ENCODE results near the gene ST7.

Gene ST7, protein sequence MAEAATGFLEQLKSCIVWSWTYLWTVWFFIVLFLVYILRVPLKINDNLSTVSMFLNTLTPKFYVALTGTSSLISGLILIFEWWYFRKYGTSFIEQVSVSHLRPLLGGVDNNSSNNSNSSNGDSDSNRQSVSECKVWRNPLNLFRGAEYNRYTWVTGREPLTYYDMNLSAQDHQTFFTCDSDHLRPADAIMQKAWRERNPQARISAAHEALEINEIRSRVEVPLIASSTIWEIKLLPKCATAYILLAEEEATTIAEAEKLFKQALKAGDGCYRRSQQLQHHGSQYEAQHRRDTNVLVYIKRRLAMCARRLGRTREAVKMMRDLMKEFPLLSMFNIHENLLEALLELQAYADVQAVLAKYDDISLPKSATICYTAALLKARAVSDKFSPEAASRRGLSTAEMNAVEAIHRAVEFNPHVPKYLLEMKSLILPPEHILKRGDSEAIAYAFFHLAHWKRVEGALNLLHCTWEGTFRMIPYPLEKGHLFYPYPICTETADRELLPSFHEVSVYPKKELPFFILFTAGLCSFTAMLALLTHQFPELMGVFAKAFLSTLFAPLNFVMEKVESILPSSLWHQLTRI
- total RNA-seq: 13.6 to 29.1 (median 22.8) reads per million in 18 experiments

DNA sequence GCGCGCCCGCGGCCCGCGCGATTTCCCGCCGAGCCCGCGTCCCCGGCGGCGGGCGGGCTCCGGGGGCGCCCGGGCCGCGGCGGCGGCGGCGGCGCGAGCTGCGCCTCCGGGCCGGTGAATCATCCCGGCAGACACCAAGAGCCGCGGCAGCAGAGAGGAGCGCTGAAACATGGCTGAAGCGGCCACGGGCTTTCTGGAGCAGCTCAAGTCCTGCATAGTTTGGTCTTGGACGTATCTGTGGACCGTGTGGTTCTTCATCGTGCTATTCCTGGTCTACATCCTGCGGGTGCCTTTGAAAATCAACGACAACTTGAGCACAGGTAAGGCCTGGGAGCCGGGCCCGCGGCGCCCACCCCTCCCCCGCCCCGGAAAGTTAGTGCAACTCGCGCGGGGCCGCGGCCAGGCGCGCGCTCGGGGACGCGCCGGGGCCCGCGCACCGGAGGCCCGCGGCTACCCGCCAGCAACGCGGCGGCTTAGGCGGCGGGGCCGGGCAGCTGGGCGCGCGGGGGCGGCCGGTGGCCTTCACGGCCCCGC, at the start of gene ST7:
Gene ST7 (plus strand): TSS at position 130 of the 534 bp plus-strand sequence. CDS start 40 bp downstream, at position 170.
- DNase-seq: peak; percentile 50 to 77

DNA sequence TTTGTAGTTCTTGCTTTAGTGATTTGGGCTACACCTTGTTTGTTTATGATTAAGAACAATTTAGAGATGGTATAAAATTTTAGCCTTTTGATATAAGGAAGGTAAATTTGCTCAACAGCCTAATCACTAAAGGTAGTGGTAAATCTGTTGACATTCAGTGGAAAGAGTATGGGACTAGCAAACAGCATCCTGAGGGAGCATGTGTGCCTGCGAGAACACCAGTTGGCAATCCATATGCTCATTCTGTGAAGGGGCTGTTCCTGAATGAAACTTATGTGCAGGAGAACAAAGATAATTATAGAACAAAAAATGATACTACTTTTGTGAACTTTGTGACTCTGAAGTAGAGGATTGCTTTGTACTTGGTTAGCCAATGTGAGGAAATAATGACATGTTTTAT, 46.9 kb upstream of the ST7 start:
- DNase-seq: no peak

DNA sequence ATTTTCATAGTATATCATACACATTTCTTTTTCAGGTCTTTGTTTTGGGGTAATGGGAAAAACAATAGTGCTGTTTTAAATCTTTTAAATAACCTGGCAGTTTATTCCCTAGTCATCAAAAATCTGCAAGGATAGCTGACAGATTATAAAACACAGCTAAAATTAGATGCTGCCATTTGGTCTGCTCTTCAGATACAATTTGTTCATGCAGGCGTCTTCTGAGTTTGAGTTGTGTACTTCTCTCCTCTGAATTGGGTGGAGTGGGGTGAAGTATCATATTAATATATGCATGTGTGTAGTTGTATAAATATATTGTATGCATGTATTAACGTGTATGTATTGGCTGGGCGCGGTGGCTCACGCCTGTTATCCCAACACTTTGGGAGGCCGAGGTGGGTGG, 42.9 kb upstream of the ST7 start:
- no peak for DNase-seq

DNA sequence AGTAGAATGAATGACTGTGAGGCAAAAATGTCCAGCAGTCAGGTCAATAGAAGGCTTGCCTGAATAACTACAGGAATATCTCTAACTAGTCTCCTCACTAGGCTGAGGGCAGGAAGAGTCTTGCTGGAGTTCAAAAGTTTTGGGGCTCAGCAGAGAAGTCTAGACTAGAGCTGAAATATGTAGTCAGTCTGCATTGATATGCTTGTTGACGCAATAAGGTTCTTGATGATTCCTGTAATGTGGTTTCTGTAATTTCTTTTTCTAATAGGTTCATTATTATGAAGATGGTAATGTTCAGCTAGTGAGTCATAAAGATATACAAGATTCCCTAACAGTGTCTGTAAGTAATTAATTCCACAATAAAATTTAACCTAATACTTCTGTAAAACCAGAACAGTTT, 41.5 kb upstream of the ST7 start:
- no peak for DNase-seq

DNA sequence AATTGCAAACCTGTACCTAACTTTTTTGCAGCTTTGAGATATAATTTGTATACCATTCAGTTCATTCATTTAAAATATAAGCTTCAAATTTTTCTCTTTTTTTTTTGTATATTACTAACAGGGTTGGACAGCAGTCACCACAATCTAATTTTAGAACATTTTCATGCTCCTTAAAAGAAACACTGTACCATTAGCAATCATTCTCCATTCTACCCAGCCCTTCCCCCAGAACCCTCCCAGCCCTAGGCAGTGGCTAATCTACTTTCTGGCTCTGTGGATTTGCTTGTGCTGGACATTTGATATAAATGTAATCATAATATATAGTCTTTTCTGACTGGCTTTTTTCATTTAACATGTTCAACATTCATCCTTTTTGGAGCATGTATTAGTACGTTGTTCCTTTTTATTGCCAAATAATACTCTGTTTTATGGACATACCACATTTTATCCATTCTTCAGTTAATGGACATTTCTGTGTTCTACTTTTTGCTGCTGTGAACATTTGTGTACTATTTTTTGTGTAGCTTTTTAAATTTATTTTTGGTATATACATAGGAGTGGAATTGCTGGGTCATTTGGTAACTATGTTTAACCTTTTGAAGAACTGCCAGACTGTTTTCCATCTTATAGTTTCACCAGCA, 40.9 kb upstream of the ST7 start:
- no peak for DNase-seq

DNA sequence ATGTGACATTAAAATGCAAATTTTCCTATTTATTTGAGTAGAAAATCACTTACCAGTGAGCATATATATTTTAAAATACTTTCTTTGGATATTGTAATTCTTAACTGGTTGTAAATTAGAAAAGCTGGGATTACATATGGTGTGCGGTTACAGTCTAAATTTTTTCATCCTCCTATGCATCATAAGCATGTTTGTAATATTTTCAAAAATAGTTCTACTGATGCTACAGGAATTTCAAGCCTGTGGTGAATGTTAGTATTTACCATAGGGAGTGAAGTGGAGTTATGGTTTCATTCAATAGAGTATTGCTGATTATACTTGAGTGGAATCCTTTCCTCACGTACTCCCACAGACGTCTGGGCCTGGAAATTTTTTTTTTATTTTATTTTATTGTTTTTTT, 34.6 kb upstream of the ST7 start:
- no peak for DNase-seq

DNA sequence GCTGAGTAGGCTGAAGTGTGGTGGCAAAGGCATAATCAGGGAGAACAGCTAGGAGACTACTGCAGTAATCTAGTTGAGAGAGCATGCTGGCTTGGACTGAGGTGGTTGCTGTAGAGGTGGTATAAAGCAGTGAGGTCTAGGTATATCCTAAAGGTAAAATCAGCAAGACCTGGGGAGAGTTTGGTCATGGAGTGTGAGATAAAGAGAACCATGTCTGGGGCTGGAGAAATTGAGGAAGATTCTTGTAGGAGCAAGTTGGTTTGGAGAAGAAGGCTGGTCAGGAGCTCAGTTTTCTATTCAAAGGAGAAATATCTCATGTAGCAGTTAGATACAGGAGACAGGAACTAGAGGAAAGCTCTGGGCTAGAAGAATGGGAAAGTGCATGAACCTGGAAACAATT, 32.9 kb upstream of the ST7 start:
- no peak for DNase-seq

DNA sequence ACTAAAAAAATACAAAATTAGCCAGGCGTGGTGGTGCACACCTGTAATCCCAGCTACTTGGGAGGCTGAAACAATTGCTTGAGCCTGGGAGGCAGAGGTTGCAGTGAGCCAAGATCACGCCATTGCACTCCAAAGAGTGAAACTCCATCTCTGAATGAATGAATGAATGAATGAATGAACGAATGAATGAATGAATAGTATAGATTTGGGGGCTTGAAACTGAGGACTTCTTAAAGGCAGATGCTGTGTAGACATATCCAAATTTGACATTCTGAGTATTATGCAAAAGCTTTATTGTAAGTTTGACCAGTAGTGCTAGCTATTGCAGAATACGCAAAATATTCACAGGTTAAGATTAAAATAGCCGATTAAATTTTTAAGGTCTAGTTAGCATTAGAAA, 30.8 kb upstream of the ST7 start:
- no peak for DNase-seq

DNA sequence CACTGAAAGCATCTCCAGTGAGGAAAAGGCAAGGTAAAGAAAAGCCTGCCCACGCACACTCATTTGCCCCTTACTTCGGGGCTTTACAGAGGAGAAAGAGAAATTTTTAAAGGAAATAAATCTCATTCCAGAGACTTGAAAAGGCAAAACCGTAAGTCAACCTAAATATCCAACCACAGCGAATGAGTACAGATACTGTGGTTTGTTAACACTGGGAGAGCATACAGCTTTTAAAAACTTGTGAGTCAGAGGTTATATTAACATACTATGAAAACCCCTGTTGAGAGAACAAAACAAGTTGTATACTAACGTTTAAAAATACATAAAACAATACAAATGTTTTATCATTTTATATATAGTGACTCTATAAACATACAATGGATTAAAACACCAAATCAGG, 28.6 kb upstream of the ST7 start:
- DNase-seq: no peak

DNA sequence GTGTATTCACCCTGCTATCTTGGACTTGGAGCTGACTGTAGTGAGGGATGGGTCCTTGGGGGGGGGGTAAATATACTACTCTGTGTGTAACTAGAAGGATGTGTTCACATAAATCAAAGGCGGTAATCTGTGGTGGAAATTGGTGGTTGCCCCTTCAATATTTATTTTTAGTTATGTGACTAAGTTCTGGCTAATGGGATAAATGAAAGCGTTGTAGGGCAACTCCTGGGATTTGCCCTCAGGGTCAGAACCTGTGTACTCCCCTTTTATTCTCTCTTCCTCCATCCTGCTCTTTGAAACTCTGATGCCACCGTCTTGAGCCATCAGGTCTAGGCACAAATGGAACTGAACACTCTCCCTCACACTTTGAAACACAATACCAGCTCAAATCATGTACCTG, 24.3 kb upstream of the ST7 start:
- DNase-seq: no peak

DNA sequence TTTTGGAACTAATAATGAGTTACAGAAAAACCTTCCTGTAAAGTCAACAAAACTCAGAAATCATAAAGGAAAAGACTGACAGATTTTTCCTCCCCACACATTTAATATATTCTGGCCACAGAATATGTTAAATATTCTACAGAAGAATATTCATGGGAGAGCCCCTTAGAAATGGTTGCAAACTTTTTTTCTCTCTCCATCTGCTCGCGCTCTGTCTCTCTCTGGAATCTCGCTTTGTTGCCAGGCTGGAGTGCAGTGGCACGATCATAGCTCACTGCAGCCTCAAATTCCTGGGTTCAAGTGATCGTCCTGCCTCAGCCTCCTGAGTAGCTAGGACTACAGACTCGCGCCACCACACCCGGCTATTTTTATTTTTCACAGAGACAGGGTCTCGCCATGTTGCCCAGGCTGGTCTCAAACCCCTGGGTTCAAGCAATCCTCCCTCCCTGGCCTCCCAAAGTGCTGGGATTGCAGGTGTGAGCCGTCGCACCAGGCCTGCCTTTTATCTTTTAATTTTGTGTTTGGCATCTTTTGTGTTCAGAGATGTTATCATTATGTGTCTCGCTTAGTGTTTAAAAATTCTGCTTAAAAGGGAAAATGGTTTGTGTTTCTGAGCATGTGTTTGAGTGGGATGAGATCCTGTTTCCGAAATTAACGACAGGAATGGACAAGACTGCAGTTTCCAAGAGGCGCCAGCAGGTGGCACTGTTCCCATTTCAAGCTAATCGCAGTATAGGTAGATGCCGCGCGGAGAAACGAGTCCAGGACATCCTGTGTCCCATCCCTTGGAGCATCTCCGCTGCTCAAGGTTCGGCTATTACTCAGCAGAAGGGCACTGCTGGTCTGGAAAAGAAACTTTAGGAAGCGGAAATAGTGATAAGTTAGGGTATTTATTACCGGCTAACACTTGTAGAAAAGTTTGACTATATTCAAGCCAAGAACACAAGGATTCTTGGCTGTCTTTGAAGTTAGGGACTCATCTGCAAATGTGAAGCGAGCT, 23.1 kb upstream of the ST7 start:
- DNase-seq: peak; percentile 87 to 91

DNA sequence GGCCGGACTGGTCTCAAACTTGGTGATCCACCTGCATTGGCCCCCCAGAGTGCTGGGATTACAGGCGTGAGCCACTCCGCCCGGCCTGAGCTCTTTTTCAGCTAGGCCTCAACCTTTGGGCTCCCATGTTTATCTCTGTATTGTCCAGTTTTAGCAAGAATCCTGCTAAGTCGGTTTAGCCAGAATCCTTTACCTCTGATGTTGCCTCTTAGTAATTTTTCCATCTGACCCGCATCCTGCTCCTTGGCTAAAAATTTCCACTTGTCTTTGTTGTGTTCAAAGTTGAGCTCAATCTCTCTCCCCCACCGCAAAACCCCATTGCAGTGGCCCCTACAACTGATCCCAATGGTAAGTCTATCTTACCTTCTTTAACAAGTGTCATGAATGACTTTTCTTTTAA, 20.7 kb upstream of the ST7 start:
- no peak for DNase-seq

DNA sequence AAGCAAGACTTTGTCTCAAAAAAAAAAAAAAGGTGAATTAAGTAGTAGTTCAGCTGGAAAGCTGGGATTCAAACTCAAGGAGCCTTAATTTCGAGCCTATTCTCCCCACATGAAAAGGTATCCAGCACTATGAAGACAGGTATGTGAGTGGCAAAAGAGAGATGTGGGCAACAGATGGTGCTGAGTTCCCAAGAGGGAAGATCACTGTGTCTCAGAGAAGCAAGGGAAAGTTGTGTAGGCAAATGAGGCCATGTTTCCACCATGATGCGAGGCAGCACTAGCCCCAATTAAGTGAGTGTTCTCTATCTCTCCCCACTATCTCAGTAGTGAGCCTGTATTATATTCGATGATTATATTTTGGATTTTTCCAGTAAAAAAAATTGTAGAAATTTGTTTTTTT, 19.8 kb upstream of the ST7 start:
- no peak for DNase-seq

DNA sequence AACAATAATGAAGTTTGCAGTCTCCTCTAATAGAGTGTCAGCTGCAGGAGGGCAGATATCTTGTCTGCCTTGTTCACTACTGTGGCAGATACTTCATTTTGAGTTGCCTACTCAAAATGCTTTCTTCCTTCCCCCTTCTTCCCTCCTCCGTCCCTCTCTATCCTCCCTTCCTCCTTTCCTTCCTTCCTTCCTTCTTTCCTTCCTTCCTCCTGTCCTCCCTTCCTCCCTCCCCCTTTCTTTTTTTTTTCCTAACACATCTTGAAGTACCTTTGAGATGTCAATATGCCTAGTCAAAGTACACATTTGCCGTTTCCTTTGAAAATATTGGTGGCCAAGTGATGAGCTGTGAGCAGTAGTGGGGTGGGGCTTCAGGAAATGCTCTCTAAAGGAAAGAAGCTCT, 18.7 kb upstream of the ST7 start:
- DNase-seq: no peak

DNA sequence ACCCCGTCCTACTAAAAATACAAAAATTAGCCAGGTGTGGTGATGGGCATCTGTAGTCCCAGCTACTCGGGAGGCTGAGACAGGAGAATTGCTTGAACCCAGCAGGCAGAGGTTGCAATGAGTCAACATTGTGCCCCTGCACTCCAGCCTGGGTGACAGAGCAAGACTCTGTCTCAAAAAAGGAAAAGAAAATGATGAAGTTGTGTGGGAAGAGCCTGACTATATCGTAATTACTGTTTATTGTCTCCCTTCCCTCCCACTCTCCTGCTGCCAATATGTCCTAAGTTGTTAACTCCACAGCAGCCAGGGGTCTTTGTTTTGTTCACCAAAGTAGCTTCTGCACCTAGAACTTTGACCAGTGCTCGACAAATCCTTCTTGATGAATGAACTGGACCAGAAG, 16.5 kb upstream of the ST7 start:
- peak; percentile 30 to 56 for DNase-seq

DNA sequence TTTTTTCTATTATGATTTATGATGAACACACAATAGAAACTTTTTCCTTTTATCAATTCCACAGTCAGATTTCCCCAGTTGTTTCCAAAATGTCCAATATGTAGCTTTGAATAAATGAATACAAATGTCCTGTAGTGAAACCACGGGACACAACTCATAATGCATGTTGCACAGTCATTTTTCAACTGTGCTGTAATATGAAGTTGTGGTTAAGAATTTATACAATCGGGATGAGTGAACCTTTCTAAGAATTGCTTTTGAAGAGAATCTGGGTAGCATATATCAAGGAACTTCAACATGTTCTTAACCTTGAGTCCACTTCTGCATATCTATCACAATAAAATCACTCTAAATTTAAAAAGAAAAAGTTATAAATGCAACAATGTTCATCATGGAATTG, 14.6 kb upstream of the ST7 start:
- no peak for DNase-seq

DNA sequence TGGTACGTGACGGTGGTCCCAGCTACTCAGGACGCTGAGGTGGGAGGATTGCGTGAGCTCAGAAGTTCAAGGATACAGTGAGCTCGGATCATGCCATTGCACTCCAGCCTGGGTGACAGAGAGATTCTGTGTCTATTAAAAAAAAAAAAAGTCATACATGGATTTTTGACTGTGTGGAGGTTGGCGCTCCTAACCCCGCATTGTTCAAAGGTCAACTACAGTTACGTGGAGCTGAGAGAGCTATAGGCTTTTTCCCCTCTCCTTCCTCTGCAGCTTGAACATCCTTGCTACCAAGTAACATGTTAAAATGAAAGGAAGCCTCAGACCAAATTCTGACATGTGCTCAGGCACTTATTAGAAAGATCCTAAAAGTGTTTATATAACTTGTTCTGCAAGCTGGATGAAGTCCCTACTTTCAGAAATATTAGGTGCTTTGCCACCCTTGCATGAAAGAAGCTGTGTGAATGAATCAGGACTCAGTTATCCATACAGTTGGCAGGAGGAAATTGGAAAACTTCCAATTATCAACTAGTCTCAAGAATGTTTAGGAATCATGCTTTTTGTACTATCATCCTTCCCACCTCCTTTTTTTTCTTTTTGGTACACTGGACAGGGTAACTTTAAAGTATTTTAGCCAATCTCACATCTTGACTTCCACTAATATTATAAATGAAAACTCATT, 12.5 kb upstream of the ST7 start:
- no peak for DNase-seq

DNA sequence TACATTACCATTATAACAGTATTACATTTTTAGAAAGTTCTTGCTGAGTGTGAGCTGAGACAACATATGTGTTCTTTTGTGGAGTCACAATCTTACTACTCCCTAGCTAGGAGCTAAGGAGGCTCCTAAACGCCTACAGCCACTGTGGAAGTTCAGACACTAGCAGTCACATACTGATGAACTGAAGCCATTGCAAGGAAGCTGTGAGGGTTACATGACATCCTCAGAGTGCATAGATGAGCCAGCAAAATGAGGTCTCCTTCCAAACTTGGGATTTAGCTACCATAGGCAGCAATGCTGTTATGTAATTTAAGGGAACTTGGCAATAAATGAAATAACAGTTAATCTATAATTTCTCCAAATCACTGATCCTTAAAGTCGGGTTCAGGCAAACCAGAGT, 10.8 kb upstream of the ST7 start:
- DNase-seq: no peak

DNA sequence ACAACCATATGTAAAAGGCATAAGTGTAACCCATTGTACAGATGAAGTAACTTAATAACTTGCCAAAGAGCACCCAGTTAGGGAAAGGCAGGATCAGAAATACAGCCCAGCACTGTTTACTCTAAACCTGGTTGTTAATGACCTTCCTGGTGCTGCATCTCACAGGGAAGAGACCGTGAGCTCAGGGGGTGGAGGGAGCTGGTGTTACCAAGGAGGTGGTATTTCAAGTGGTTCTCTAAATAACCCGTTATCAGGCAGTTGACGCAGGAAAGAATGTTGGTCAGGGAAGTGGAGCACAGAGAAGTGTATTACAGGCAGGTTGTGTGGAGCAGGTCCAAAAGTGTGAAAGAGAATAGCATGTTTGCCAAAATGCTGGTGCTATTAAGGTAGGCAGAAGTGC, 4.4 kb upstream of the ST7 start:
- no peak for DNase-seq

DNA sequence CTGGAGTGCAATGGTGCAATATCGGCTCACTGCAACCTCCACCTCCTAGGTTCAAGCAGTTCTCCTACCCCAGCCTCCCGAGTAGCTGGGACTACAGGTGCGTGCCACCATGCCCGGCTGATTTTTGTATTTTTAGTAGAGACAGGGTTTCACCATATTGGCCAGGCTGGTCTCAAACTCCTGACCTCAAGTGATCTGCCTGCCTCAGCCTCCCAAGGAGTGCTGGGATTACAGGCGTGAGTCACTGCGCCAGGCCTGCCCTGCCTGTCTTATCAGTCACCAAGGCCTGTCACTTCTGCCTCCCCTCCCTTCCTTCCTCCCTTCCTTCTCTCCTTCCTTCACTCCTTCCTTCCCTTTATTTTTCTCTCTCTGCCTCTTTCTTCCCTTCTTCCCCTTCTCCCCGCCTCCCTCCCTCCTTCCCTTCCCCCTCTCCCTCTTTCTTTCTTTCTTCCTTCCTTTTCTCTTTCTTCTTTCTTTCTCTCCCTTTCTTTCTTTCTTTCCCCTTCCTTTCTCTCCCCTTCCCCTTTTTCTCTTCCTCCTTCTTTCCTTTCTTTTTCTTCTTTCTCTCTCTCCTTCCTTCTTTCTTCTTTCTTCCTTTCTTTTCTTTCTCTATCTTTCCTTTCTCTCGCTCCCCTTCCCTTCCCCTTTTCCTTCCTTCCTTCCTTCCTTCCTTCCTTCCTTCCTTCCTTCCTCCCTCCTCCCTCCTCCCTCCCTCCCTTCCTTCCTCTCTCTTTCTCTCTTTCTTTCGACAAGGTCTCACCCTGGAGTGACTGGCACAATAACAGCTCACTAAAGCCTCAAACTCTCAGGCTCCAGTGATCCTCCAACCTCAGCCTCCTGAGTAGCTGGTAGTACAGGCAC, 3.1 kb upstream of the ST7 start:
- DNase-seq: no peak

DNA sequence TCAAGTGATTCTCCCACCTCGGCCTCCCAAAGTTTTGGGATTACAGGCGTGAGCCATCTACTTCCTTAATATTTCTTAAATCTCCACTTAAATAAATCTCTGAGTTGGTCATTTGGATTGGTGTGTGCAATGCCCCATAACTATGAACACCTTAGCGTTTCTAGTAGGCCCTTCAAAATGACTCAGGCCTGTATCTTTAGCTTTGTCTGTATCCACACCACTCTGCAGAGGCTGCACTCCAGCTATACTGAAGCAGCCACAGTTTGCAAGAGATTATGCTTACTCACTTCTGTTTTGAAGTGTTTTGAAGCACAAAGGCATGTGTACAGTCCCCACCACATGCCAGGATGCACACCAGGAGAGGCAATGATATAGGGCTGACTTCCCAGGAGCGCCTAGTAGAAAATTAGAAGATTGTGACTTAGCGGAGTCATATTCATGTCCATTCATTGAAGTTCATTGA, 2.4 kb upstream of the ST7 start:
- DNase-seq: no peak
